Measurements from ENCODE around the gene TMEM200A.

DNA sequence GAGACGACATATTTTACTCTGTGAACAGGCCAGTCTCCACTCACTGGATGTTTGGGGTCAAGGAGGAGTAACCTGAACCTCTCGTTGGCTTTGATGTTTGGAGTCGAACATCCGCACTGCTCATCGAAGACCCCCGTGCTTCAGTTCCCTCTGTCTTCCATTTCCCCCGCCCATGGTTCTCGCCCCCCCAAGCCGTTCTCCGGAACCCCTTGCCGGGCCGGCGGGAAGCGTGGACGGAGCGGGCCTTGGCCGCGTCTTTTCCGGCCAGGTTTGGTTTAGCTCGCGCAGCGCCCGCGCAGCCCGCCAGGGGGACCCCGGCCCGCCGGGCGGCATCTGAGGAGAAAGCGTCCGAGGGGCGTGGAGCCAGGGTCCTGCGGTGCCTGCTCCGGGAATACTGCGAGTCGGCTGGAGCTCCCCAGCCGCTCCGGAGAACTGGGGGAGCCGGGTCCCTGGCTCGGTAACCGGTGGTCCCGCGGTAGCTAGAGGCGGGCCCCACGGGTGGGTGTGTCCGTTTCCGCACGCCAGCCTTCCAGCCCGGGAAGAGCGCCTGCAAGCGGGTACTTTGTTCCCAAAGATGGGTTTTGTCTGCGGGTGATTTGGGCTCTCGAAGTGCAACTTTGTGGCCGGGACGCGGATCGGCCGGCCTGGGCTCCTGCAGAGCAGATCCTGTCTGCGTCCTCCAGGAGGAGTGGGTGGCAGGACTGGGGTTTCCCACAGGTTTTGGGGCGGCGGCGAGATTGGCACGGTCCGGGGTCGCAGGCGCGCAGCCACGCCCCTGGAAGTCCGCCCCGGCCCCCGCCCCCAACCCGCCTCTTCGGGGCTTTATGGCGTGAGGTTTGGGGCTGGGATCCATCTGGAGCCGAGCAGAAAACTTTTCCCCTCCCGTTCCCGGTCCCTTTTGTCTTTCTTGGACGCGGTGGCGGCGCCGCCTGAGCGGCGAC, at the start of gene TMEM200A:
- TF ChIP-seq, protein P1, sequence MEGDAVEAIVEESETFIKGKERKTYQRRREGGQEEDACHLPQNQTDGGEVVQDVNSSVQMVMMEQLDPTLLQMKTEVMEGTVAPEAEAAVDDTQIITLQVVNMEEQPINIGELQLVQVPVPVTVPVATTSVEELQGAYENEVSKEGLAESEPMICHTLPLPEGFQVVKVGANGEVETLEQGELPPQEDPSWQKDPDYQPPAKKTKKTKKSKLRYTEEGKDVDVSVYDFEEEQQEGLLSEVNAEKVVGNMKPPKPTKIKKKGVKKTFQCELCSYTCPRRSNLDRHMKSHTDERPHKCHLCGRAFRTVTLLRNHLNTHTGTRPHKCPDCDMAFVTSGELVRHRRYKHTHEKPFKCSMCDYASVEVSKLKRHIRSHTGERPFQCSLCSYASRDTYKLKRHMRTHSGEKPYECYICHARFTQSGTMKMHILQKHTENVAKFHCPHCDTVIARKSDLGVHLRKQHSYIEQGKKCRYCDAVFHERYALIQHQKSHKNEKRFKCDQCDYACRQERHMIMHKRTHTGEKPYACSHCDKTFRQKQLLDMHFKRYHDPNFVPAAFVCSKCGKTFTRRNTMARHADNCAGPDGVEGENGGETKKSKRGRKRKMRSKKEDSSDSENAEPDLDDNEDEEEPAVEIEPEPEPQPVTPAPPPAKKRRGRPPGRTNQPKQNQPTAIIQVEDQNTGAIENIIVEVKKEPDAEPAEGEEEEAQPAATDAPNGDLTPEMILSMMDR (IDR thresholded peaks at IDR 0.05; ENCODE audit: low read depth, low read length), result no peak
- no peak for TF ChIP-seq EZH2phosphoT487 (IDR thresholded peaks at IDR 0.05; ENCODE audit: low read depth)

Data from OCI-LY3 (cell line).